Endothelial cell of umbilical vein (primary cell): Measurements from ENCODE around the gene HTR3E. TPM values are rescaled to one million over a fixed set of nuclear protein-coding genes. Genes with fewer than 3 reads are reported as not detected.

ENCODE experiments used
- BruUV-seq: library from RNA; stranded (reverse); fragments of 400-500 nt; replicated peaks from 2 replicates; lab custom pipeline; 2021; lab: Mats Ljungman, UMichigan
- CTCF ChIA-PET: fragments of 300-600, 350-600 bp; sonication (Branson Sonifier 250); formaldehyde crosslinking; loops from one replicate; lab custom pipeline; 2021; ENCODE audit warnings: antibody characterized with exemption, inconsistent platforms; lab: Charles Lee
- POLR2A ChIA-PET: fragments of 300-600, 350-600 bp; sonication (Branson Sonifier 250); formaldehyde crosslinking; loops from one replicate; lab custom pipeline; 2021; ENCODE audit warnings: antibody characterized with exemption, inconsistent platforms; lab: Charles Lee
- DNase-seq: peaks from one replicate; pipeline ENCODE4 v3.0.0-alpha.2; 2011; ENCODE audit warnings: low read depth, low spot score
- FAIRE-seq: peaks from 2 replicates; lab custom pipeline; 2011; peaks lifted over from hg19 to GRCh38; lab: Jason Lieb, UNC
- H2AFZ ChIP-seq: 2 replicates; pipeline ENCODE4 v1.6.0; 2012; ENCODE audit warnings: low read depth, low read length, control low read depth, inconsistent platforms
- H3K27ac ChIP-seq: 2 replicates; pipeline ENCODE4 v1.5.1; 2011; ENCODE audit warnings: low read depth, mild to moderate bottlenecking, control low read depth, low read length, moderate library complexity; ENCODE audit not compliant: insufficient read depth
- H3K27me3 ChIP-seq, 2 experiments: 2 replicates each; pipeline versions ENCODE4 v1.6.0 to v1.6.1; 2011; ENCODE audit warnings: low read length in 2 of 2, mixed read lengths in 1 of 2; ENCODE audit not compliant: control insufficient read depth in 2 of 2, insufficient read depth in 2 of 2
- H3K36me3 ChIP-seq, 2 experiments: 2 replicates in 1 of 2; 3 replicates in 1 of 2; pipeline ENCODE4 v1.5.1; 2011; ENCODE audit warnings: low read length in 2 of 2, mild to moderate bottlenecking in 1 of 2, moderate library complexity in 1 of 2; ENCODE audit not compliant: control insufficient read depth in 2 of 2, insufficient read depth in 2 of 2; ENCODE audit errors: extremely low read depth in 1 of 2
- H3K4me1 ChIP-seq: 3 replicates; pipeline ENCODE4 v1.5.1; 2011; ENCODE audit warnings: mild to moderate bottlenecking, low read length; ENCODE audit not compliant: control insufficient read depth, insufficient read depth; ENCODE audit errors: extremely low read depth
- H3K4me2 ChIP-seq: 2 replicates; pipeline ENCODE4 v1.6.1; 2011; ENCODE audit warnings: low read length, control low read depth, mixed read lengths; ENCODE audit not compliant: insufficient read depth
- H3K4me3 ChIP-seq, 3 experiments: fragments of 200-600 bp in 1 of 3; sonication (generic), shearing (Covaris generic) in 1 of 3; replicated peaks in 1 of 3; 2 replicates each; pipeline ENCODE4 v1.5.1; 2011 to 2016; ENCODE audit warnings: control low read depth in 3 of 3, low read length in 3 of 3, mild to moderate bottlenecking in 2 of 3, inconsistent platforms in 1 of 3, low read depth in 1 of 3, moderate library complexity in 1 of 3; ENCODE audit not compliant: insufficient read depth in 1 of 3
- H3K79me2 ChIP-seq: 2 replicates; pipeline ENCODE4 v1.6.0; 2012; ENCODE audit warnings: low read length, inconsistent platforms; ENCODE audit not compliant: control insufficient read depth, insufficient read depth
- H3K9ac ChIP-seq: replicated peaks from 2 replicates; pipeline ENCODE3; 2011; ENCODE audit warnings: low read length, control low read depth; ENCODE audit not compliant: insufficient read depth; ENCODE audit errors: extremely low read depth
- H3K9me1 ChIP-seq: replicated peaks from 3 replicates; pipeline ENCODE4 v1.6.0; 2011; ENCODE audit warnings: mild to moderate bottlenecking, low read length; ENCODE audit not compliant: control insufficient read depth, insufficient read depth; ENCODE audit errors: extremely low read depth
- H3K9me3 ChIP-seq: replicated peaks from 2 replicates; pipeline ENCODE4 v1.5.1; 2012; ENCODE audit warnings: low read length, inconsistent platforms; ENCODE audit not compliant: control insufficient read depth, insufficient read depth
- H4K20me1 ChIP-seq: replicated peaks from 2 replicates; pipeline ENCODE3; 2011; ENCODE audit warnings: mild to moderate bottlenecking, low read length; ENCODE audit not compliant: control insufficient read depth, insufficient read depth; ENCODE audit errors: extremely low read depth
- CTCF ChIP-seq, 2 donors: IDR thresholded peaks; 1 replicate in 1 of 2; 2 replicates in 1 of 2; pipeline ENCODE4 v1.5.1; 2011; ENCODE audit warnings: low read length in 2 of 2, mild to moderate bottlenecking in 2 of 2, moderate library complexity in 2 of 2, control low read depth in 1 of 2, inconsistent platforms in 1 of 2, low read depth in 1 of 2; ENCODE audit not compliant: insufficient read depth in 1 of 2; ENCODE audit errors: extremely low read depth in 1 of 2
- EZH2 ChIP-seq: IDR thresholded peaks from 2 replicates; pipeline ENCODE4 v1.6.1; 2012; ENCODE audit warnings: borderline replicate concordance, low read depth, mild to moderate bottlenecking, moderate library complexity, low read length, inconsistent platforms; ENCODE audit not compliant: severe bottlenecking
- FOS ChIP-seq: IDR thresholded peaks from 2 replicates; pipeline ENCODE4 v1.6.1; 2011; ENCODE audit warnings: mild to moderate bottlenecking, low read length, moderate library complexity, borderline replicate concordance; ENCODE audit not compliant: insufficient read depth
- GATA2 ChIP-seq: IDR thresholded peaks from 2 replicates; pipeline ENCODE4 v1.7.0; 2011; ENCODE audit warnings: low read depth, mild to moderate bottlenecking, moderate library complexity, mixed read lengths, low read length; ENCODE audit not compliant: insufficient read length, insufficient read depth
- JUN ChIP-seq: IDR thresholded peaks from 2 replicates; pipeline ENCODE4 v1.6.1; 2011; ENCODE audit warnings: borderline replicate concordance, low read depth; ENCODE audit not compliant: insufficient read length, insufficient read depth
- MAX ChIP-seq: IDR thresholded peaks from 2 replicates; pipeline ENCODE4 v1.6.1; 2011; ENCODE audit not compliant: insufficient read depth, insufficient read length
- MYC ChIP-seq: IDR thresholded peaks from one replicate; pipeline ENCODE4 v1.6.1; 2011; ENCODE audit warnings: mild to moderate bottlenecking, low read depth, low read length
- POLR2A ChIP-seq: IDR thresholded peaks from 2 replicates; pipeline ENCODE4 v1.6.1; 2012; ENCODE audit warnings: low read depth, mild to moderate bottlenecking, control low read depth, low read length
- POLR2AphosphoS5 ChIP-seq: IDR thresholded peaks from 2 replicates; pipeline ENCODE4 v1.6.1; 2012; ENCODE audit warnings: low read depth, mild to moderate bottlenecking, control low read depth, low read length, moderate library complexity; ENCODE audit not compliant: insufficient read depth
- dilution Hi-C: fragments of 300-500 bp; cut with MboI; formaldehyde crosslinking; loops from one replicate; pipeline ENCODE4 v1.15.0; 2019; ENCODE audit warnings: low sequenced_read_pairs; ENCODE audit not compliant: extremely low pct_ligation_motif_present
- intact Hi-C: fragments of 100-400 bp; cut with micrococcal nuclease; formaldehyde crosslinking; loops from one replicate; pipeline ENCODE4 v1.10.0; 2022
- polyA plus RNA-seq, 4 experiments: library from polyadenylated mRNA; depleted of rRNA in 3 of 4; stranded (reverse) in 3 of 4; unstranded in 1 of 4; fragments of >200 nt; gene quantifications; 2 replicates each; pipeline versions ENCODE4 v1.2.1 to v1.2.3, GENCODE V29; 2011 to 2012; ENCODE audit warnings: missing spikeins in 1 of 4
- total RNA-seq: library from RNA; stranded (reverse); gene quantifications from 2 replicates; pipeline ENCODE4 v1.2.3, GENCODE V29; 2021

HTR3E gene
- total and polyA plus RNA-seq, 2 donors (not counting 3 experiments of a cell fraction or from before 2014, with no cell fraction given), result not detected

- BruUV-seq, result TSS peak; percentile 30
- no peaks in the 10 kb centered on the region for H3K9me1 ChIP-seq
- POLR2A ChIA-PET, result interaction anchor here (0.7 to 1.1 kb wide), 2 partner anchors 18 to 19 kb away, joined by 3 to 6 read pairs; partner anchors contain the start of gene AP2M1
- H2AFZ ChIP-seq, result peak overlapping the region; percentile 83
- peak; percentile 43 for FAIRE-seq
- peak overlapping the region; percentile 80 for H3K9ac ChIP-seq
- H4K20me1 ChIP-seq, result peaks cover 3% of the 10 kb centered on the region
- intact Hi-C loops, result loop anchor here (1.0 kb wide), 2 partner anchors 21 to 94 kb away; partner anchors contain the start of gene EIF2B5
- H3K9me3 ChIP-seq, result no peaks in the 10 kb centered on the region
- TF ChIP-seq GATA2 (no peak), POLR2A (no peak), FOS (no peak), CTCF (IDR thresholded peaks at IDR 0.05; ENCODE audit: extremely low read depth in 1 of 2, insufficient read depth in 1 of 2, low read depth in 1 of 2, low read length in 2 of 2) (no peak), EZH2 (no peak), JUN (no peak), MYC (no peak), POLR2AphosphoS5 (no peak), MAX (no peak)
- peak; percentile 55 for DNase-seq
- H3K27ac ChIP-seq, result peak overlapping the region; percentile 25
- CTCF ChIA-PET, result interaction anchor here (0.7 to 2.6 kb wide), 8 partner anchors 11 to 252 kb away, joined by 3 to 11 read pairs (median 4); partner anchors contain the start of genes ABCF3, AP2M1 and EIF2B5
- H3K4me1 ChIP-seq, result peaks cover 25% of the 10 kb centered on the region
- H3K36me3 ChIP-seq, result no peaks in the 10 kb centered on the region
- dilution Hi-C loops, result no loop called here
- H3K27me3 ChIP-seq, result no peaks in the 10 kb centered on the region
- H3K79me2 ChIP-seq, result peaks cover 48% of the 10 kb centered on the region
- H3K4me2 ChIP-seq, result peak overlapping the region; percentile 97
- H3K4me3 ChIP-seq, result peak overlapping the region; percentile 78 to 87 (median 83)
Measured at GRCh38 chr3:184155644-184156521, 59.0 kb downstream of the HTR3E start.
